Urinary bladder (tissue), 4 donors: ENCODE measurements around the gene ZNF135. TPM values are rescaled to one million over a fixed set of nuclear protein-coding genes. Genes with fewer than 3 reads are reported as not detected.

Source experiments
- DNase-seq: peaks from one replicate; pipeline ENCODE4 v3.0.0-alpha.2; 2015; ENCODE audit errors: extremely low spot score
- H3K27ac ChIP-seq: one replicate; pipeline ENCODE4 v1.5.1; 2013; ENCODE audit warnings: low read depth, mild to moderate bottlenecking, moderate library complexity
- H3K36me3 ChIP-seq: one replicate; pipeline ENCODE4 v1.6.1; 2013; ENCODE audit warnings: mild to moderate bottlenecking, moderate library complexity; ENCODE audit not compliant: insufficient read depth
- H3K4me1 ChIP-seq: one replicate; pipeline ENCODE4 v1.6.1; 2013; ENCODE audit warnings: mild to moderate bottlenecking, moderate library complexity; ENCODE audit not compliant: insufficient read depth
- H3K4me3 ChIP-seq: one replicate; pipeline ENCODE4 v1.5.1; 2013; ENCODE audit warnings: low read depth, low read length
- WGBS: extraction: QIAGEN DNeasy Blood & Tissue Kit; methylation state at CpG from one replicate; pipeline ENCODE4 v1.1.7; 2013; 5-methylcytosine and 5-hydroxymethylcytosine counted together
- polyA plus RNA-seq: library from polyadenylated mRNA; stranded (reverse); fragments of 200-250 nt; gene quantifications from one replicate; pipeline ENCODE4 v1.2.3, GENCODE V29; 2013
- total RNA-seq: library from RNA; depleted of rRNA; stranded (reverse); fragments of >200 nt; gene quantifications from one replicate; pipeline ENCODE4 v1.2.3, GENCODE V29; 2014
- donor health status: healthy with polysubstance abuse.
- donor health status: healthy.

Gene ZNF135
- total and polyA plus RNA-seq, 2 donors = 9.0 to 12.6 TPM

GRCh38 chr19:58038688-58039204 lies 20.3 kb upstream of the ZNF135 start:
- 18% methylated on average over 8 of the region's 8 CpGs for WGBS
- Histone ChIP-seq H3K27ac (no peak overlapping the region), H3K4me1 (no peaks in the 10 kb centered on the region), H3K36me3 (no peaks in the 10 kb centered on the region), H3K4me3 (no peak overlapping the region)
- DNase-seq = no peak

- H3K4me1 ChIP-seq = no peaks in the 10 kb centered on the region
- 78% methylated on average over 21 of the region's 21 CpGs for WGBS
- no peak for DNase-seq
- no peak overlapping the region for H3K27ac ChIP-seq
- no peak overlapping the region for H3K4me3 ChIP-seq
- no peaks in the 10 kb centered on the region for H3K36me3 ChIP-seq
Observed at GRCh38 chr19:58040751-58041525, 18.1 kb upstream of the ZNF135 start.

- H3K4me3 ChIP-seq = no peak overlapping the region
- no peak for DNase-seq
- no peak overlapping the region for H3K27ac ChIP-seq
- H3K4me1 ChIP-seq = no peaks in the 10 kb centered on the region
- WGBS = 50% methylated on average over 54 of the region's 54 CpGs
- H3K36me3 ChIP-seq = no peaks in the 10 kb centered on the region
Observed at GRCh38 chr19:58042495-58043340, 16.4 kb upstream of the ZNF135 start.

DNA sequence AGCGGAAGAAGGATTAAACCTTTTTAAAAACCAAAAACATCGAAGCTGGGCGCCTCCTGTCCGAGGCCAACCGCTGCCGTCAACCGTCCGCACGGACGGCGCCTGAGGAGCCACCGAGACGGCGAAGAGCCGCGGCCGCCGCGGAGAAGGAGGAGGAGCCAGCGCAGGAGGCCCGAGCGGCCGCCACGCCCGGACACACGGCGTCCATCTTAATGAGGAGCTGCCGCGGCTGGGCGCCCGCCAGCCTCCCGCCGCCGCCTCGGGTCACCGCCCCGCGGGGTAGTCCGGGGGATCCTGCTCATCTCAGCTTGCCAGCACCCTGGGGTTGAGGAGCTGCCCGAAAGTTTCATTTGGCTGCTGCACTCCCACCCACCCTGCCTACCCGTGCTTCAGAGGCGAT lies 14.7 kb upstream of the ZNF135 start:
- H3K27ac ChIP-seq = no peak overlapping the region
- H3K4me1 ChIP-seq = no peaks in the 10 kb centered on the region
- no peak for DNase-seq
- no peak overlapping the region for H3K4me3 ChIP-seq
- H3K36me3 ChIP-seq = no peaks in the 10 kb centered on the region
- WGBS = 77% methylated on average over 42 of the region's 42 CpGs

DNA sequence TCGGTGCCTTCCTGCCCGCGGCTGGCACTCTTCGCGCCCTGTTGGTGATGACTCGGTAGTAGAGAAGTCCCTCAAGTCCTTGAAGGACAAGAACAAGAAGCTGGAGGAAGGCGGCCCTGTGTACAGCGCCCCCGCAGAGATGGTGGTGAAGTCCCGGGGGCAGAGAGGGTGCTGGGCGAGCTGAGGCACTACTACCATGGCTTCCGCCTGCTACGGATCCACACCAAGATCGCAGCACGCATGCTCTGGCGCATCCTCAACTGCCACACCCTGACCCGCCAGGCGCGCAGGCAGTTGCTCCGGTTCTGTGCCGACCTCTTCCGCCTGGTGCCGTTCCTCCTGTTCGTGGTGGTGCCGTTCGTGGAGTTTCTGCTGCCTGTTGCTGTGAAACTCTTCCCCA lies 14.2 kb upstream of the ZNF135 start:
- H3K36me3 ChIP-seq = no peaks in the 10 kb centered on the region
- no peak overlapping the region for H3K27ac ChIP-seq
- 96% methylated on average over 26 of the region's 26 CpGs for WGBS
- no peaks in the 10 kb centered on the region for H3K4me1 ChIP-seq
- DNase-seq = no peak
- no peak overlapping the region for H3K4me3 ChIP-seq

DNA sequence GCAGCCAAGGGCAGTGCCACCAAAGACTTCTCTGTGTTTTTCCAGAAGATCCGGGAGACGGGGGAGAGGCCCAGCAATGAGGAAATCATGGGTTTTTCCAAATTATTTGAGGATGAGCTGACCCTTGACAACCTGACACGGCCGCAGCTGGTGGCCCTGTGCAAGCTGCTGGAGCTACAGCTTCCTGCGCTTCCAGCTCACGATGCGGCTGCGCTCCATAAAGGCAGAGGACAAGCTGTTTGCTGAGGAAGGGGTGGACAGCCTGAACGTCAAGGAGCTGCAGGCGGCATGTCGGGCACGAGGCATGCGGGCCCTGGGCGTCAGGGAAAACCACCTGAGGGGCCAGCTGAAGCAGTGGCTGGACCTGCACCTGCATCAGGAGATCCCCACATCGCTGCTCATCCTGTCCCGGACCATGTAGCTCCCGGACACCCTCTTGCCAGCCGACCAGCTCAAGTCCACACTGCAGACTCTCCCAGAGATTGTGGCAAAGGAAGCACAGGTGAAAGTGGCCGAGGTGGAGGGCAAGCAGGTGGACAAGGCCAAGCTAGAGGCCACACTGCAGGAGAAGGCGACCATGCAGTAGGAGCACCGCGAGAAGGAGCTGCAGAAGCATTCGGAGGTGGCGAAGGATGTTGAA lies 13.6 kb upstream of the ZNF135 start:
- no peak for DNase-seq
- Histone ChIP-seq H3K4me1 (no peaks in the 10 kb centered on the region), H3K4me3 (no peak overlapping the region), H3K27ac (no peak overlapping the region), H3K36me3 (no peaks in the 10 kb centered on the region)
- 96% methylated on average over 24 of the region's 24 CpGs for WGBS

GRCh38 chr19:58046856-58047255 lies 12.2 kb upstream of the ZNF135 start:
- Histone ChIP-seq H3K4me1 (no peaks in the 10 kb centered on the region), H3K27ac (no peak overlapping the region), H3K36me3 (no peaks in the 10 kb centered on the region), H3K4me3 (no peak overlapping the region)
- WGBS = 94% methylated on average over 7 of the region's 7 CpGs
- DNase-seq = no peak

GRCh38 chr19:58047672-58048071 lies 11.4 kb upstream of the ZNF135 start:
- DNase-seq = no peak
- Histone ChIP-seq H3K4me3 (no peak overlapping the region), H3K27ac (no peak overlapping the region), H3K4me1 (no peaks in the 10 kb centered on the region), H3K36me3 (no peaks in the 10 kb centered on the region)
- 93% methylated on average over 12 of the region's 12 CpGs for WGBS

DNA sequence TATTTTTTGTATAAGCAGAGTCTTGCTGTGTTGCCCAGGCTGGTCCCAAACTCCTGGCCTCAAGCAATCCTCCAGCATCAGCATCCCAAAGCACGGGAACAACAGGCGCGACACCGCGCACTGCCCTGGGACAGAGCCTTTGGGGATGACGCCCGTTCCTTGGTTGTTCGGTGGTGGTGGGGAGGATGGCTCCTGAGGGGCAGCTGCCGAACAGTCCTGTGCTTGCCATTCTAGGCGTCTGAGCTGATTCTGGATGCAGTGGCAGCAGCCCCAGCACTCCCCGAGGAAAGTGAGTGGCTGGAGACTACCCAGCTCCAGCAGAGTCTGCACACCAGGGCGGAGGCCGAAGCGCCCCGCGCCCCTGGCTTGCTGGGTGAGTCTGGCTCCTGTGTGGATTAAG lies 6.8 kb upstream of the ZNF135 start:
- Histone ChIP-seq H3K4me3 (no peak overlapping the region), H3K27ac (no peak overlapping the region), H3K4me1 (no peaks in the 10 kb centered on the region), H3K36me3 (no peaks in the 10 kb centered on the region)
- DNase-seq = no peak
- 97% methylated on average over 16 of the region's 16 CpGs for WGBS

DNA sequence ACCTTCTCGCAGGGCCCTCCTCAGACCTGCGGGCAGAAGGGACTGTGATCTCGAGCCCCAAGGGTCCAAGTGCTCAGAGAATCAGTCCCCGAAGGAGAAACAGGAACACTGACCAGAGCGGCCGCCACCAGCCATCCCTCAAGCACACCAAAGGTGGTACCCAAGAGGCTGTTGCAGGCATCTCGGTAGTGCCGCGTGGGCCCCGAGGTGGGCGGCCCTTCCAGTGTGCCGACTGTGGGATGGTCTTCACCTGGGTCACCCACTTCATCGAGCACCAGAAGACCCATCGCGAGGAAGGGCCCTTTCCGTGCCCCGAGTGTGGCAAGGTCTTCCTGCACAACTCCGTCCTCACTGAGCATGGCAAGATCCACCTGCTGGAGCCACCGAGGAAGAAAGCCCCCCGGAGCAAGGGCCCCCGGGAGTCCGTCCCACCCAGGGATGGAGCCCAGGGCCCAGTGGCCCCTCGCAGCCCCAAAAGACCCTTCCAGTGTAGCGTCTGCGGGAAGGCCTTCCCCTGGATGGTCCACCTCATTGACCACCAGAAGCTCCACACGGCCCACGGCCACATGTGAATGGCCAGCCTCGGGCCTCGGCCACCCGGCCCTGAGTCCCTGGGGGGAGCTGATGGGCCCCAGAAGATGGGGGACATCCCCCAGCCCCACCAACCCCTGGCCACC lies 5.5 kb upstream of the ZNF135 start:
- Histone ChIP-seq H3K27ac (no peak overlapping the region), H3K4me1 (no peaks in the 10 kb centered on the region), H3K36me3 (no peaks in the 10 kb centered on the region), H3K4me3 (no peak overlapping the region)
- 96% methylated on average over 30 of the region's 30 CpGs for WGBS
- DNase-seq = no peak

GRCh38 chr19:58054901-58055874 lies 3.9 kb upstream of the ZNF135 start:
- no peak for DNase-seq
- Histone ChIP-seq H3K4me1 (no peaks in the 10 kb centered on the region), H3K36me3 (no peaks in the 10 kb centered on the region), H3K4me3 (peak overlapping the region; percentile 36), H3K27ac (no peak overlapping the region)
- WGBS = 45% methylated on average over 37 of the region's 37 CpGs

DNA sequence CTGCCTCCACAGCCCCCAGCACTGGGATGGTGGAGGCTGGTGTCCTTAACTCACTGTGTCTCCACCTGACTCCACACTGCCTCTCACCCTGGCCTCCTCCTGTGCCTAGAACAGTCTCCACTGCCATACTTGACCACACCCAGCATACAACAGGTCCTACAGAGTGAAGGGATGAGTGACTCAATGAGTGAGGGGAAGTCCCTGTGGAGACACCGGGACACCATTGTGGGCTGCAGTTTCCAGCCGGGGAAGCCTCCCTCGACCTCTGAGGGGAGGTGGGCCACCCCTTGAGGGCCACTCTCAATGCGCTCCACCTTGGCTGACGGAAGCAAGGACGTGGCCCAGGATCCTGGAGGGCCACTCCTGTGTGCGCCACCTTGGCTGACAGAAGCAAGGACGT lies 2.8 kb upstream of the ZNF135 start:
- 98% methylated on average over 6 of the region's 8 CpGs for WGBS
- no peak for DNase-seq
- no peak overlapping the region for H3K4me3 ChIP-seq
- no peaks in the 10 kb centered on the region for H3K4me1 ChIP-seq
- H3K27ac ChIP-seq = no peak overlapping the region
- H3K36me3 ChIP-seq = no peaks in the 10 kb centered on the region
